GM19395 (cell line): Measurements from ENCODE around the gene MACROH2A1.

Experiments
- ATAC-seq: cut with Tn5 transposase; IDR thresholded peaks from one replicate; pipeline ENCODE4 v1.9.1; 2021; ENCODE audit warnings: mild to moderate bottlenecking, moderate library complexity; ENCODE audit not compliant: unreplicated experiment

The MACROH2A1 gene

DNA sequence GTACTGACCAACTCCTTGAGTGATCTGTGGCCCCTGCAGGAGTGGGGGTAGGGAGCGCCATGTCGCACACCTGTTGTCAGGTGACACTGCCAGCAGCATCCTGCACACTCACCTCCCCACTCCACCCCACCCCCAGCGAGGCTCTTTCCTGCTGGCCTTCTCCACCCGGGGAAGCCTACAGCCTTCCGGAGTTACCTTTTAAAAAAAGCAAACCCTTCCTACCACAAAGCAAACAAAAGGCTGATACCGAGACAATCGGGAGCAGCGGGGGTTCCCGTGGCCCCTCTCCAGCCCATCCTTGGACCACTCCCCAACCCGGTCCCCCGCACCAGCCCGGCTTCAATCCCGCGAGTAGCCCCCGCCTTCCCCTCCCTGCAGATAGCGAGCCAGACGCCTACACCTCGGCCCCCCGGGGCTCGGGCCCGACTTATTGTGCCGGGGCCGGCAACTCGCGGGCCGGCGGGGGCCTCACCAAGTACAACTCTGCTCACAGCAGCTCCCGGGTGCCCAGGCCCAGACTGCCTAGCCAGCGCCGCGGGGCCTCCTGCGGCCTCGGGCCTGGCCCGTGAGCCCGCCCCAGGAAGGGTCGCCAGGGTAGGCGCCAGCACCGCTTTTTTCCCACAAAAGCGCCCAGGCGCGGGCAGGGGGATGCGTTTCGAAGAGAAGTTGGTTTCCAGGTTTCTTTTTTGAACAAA is 724 bp downstream of the MACROH2A1 start:
- ATAC-seq = peak; percentile 39

DNA sequence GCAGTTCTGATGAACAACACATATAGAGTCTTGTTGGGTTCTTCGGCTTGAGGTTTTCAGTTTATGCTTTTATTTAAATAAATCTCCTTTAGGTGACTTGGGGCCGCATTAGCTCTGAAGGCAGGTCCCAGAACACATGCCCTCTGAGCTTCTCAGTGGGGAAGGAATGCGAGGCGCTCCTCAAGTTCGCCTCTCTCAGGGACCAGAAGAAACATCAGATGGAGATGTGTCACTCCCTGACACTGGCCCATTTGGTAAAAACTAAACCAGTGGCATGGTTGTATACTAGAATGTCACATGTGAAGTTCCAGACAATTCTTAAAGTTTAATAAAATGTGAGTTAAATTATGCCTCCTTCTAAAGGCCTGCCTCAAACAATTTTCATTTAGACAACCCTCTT is 1.9 kb downstream of the MACROH2A1 start:
- no peak for ATAC-seq

DNA sequence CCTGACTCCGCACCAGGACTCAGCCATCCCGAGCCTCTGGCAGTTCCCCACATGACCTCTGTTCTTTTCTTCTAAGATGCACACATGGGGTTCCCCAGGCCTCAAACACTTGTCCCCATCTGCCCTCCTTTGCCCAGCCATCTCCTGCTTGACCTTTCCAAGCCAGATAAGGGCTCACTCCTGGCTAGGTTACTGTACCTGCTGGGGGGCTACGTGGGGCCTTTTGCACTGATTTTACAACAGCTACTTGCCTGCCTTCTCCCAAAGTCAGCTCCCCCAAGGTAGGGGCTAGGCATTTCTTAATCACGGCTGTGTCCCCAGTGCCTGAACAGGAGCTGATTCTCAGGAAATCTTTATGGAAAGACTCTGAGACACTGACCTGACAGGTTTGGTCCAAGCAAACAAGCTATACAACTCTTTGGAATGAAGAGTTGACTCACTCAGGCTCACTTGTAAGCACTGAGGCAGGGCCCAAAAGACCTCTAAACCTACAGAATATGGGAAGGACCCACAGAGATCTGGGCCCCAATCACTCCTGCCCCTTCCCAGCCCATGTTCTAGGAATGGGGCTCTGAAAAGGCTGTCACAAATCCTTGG is 2.5 kb downstream of the MACROH2A1 start:
- ATAC-seq = no peak

DNA sequence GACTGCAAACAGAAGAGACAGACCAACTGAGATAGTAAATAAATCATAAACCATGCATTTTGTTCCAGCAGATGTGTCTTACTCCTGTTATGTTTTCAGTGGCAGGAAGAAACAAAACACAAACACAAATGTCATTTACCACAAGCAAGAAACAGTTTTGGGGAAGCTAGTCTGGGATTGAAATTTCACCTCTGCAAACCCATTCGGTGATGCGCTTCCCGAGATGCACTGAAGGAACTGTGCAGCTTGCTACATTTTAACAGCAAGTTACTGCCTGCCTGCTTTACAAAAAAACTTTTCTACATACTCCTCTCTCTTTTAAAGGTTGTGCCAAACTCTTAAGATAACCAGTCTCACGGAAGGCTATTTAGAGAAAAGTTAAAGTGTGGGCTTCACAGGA is 3.2 kb downstream of the MACROH2A1 start:
- ATAC-seq = no peak

DNA sequence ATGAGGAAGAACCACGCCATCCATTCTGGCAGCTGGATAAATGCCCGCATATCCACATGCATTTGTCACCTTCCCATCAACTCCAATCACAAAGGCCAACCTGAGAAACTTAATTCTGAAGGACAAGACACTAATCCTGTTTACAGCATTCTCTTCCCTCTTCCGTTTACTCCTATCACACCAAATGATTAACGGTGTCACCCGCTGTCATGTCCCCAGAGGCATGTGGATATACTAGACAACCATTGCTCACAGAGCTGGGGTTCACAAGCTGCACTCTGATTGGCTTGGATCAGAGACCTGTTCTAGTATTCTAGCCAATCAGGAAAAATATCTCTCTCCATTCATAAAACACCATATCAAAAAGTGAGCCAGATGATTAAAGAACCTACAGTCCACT is 3.6 kb downstream of the MACROH2A1 start:
- no peak for ATAC-seq

DNA sequence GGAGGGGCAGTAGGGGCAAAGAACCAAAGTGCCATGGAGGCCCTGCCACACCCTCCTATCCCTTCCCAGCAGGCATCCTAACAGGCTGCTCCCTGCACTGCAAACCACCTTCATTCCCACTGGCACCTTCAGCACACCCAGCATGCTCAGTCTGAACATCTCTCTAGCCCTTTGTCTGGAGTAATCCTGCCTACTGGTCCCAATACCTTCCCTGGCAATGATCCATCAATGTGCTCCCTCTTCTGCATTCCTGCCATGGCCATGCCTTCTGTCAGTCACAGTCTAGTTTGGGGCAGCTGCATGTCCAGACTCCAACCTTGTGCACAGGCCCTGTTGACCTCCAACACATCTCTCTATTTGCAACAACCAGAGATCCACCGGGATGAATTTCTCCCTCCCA is 4.9 kb downstream of the MACROH2A1 start:
- no peak for ATAC-seq

DNA sequence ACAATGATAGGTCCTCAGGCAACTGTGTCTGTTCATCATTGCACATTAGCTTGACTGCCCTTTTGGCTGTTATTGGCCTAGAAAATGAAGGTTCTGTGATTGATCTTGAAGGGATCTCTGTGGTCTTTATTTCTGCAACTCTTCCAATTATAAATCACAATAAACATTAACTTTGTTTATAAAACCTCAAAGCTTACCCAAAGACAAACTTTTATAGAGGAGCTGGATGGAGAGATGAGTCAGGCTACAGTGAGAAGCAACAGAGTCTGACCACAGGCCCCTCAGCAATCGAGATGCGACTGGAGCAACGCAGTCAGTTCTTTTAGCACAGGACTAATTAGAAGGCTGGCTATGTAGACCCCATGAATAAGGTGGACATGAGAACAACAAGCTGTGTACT is 5.3 kb downstream of the MACROH2A1 start:
- no peak for ATAC-seq

DNA sequence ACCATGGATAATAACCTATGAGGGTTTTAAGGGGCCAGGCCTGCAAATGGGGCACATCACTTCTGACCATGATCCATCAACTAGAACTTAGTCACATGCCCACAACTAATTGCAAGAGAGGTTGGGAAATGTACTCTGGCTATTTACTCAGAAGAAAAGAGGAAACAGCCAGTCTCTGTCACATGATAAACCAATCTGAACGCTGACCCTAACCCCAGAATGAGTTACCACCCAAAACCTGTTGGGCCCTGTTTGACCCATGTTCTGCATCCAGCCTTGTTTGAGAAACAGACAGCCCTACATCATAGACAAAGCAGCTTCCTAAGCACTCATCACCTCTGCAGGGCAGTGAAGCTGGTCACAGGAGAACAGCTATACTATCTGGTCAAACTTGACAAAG is 5.8 kb downstream of the MACROH2A1 start:
- no peak for ATAC-seq

DNA sequence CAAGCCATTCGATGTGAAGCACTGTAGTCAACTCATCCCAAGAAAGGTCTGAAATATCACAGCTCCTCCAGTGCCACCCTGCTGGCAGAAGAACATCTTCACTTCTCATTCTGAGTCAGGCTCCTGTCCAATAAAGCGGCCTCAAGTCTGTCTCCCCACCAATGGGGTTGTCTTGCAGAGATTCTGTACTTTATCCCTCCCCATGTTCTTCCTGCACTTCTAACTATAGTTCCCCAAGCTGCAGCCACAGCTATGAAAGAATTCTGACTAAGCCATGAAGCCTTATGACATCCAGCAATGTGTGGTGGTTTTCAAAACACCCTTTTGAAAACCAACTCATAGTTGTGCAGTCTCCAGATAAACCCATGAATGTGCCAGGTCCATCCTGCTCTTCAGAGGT is 6.8 kb downstream of the MACROH2A1 start:
- no peak for ATAC-seq

DNA sequence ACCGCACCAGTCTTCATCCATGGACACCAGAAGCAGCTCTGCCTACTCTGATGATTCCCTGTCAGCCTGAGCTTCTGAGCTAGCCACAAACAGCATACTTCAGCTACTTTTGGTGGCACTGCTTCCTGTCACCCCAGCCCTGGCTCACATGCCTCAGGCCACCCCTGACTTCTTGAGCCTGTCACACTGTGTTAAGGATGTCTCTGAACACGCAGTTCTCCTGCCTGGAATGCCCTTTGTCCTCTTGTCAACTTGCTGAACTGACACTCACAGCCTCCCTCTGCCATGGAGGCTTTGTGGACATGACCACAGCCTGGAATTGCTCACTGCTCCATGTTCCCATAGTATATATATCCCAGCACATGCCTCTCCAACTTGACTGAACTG is 7.2 kb downstream of the MACROH2A1 start:
- no peak for ATAC-seq

DNA sequence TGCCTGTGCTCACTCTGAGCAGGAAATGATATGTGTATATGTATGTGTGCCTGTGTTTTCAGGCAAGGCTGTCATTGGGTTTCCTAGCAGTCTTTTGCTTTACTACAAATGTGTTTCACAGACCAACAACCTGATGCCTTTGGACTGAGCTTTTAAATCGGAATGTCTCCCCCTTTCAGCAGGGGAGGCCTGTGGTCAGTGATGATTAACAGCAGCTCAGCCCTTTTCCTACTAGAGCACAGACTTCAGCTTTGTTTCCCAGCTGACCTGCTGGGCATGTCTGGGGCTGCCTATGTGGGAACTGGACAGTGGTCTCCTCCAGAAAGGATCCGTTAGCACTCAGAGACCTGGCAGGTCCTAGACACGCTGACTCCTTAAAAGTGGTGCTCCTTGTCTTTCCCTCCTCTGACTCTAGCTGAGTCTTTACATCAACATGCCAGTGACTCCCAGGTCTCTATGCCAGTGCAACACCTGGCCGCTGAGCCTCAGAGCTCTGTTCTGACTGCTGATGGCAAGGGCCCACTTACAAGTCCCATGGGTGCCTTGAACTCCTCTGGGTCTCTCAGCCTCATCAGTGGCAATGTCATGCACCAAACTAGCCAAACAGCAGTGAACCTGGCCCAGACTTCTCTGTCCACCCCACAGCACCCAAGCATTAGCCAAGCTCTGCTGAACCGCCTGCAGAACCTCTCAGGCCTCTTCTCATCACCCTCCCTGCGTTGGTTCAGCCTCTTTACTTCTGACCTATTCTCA is 7.7 kb downstream of the MACROH2A1 start:
- no peak for ATAC-seq

DNA sequence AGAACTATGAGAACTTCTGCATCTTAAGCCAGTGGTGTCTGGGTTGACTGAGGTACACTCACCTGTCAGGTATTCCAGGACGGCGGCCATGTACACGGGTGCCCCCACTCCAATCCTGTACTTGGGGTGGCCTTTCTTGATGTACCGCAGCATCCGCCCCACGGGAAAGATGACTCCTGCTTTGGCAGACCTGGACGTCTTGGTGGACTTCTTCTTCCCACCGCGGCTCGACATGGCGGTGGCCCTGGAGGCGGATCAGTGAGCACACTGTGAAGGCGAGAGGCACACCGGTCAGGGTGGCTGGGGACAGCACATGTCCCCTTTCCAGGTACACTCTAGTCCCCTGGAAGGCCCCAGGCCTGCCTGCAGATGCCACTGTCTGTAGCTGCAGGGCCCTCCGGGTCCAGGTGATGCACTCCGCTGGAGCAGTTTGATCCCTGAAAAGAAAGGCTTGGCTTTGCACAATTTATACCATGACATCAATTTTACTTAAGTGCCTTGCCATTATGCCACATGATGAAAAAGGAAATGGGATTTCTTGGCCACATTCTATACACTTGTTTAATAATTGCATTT is 10.1 kb downstream of the MACROH2A1 start:
- ATAC-seq = no peak

DNA sequence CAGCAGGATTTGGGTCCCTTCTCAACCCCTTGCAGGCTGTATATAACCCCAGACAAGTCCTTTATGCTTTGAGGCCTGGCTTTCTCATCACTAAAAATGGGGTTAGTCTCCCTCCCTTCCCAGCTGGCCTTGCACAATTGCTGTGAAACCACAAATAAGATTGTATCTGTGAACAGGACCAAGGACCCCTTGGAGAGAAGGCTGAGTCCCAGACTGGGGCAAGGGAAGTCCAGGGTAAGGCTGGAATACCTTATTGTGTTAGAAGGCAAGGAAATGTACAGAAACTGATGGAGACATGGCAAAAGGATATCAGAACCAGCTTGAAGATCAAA is 11.4 kb downstream of the MACROH2A1 start:
- no peak for ATAC-seq

DNA sequence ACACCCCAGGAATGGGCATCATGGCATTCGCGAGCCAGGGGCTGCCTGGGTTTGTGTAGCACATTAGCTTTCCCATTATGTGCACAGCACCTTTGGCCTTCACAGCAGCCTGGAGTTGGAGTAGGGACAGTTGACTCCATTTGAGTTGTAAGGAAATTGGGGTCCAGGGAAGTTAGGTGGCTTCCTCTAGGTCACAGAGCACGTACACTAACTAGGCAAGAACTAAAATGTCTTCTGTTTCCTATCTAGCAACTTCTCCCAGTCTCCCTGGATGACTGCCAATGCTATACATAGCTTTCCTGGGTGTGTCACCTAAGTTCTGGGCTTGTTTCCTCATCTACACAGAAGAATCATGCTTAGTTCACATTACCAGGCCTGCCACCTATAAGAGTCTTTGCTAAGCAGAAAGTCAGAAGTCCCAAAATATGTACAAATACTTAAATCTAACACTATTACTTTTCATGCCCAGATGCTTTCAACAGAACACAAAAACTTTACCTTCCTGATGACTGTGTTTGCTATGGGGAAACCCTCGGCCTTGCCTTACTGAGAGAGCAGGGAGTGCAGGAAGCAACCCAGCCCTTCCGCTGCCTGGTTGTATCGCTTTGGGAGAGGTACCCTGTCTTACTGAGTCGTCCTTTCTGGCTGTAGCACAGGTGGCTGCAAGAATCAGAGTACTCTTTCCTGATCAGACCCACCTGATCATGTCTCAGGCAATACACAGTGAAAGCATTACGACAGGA is 12.0 kb downstream of the MACROH2A1 start:
- ATAC-seq = no peak

DNA sequence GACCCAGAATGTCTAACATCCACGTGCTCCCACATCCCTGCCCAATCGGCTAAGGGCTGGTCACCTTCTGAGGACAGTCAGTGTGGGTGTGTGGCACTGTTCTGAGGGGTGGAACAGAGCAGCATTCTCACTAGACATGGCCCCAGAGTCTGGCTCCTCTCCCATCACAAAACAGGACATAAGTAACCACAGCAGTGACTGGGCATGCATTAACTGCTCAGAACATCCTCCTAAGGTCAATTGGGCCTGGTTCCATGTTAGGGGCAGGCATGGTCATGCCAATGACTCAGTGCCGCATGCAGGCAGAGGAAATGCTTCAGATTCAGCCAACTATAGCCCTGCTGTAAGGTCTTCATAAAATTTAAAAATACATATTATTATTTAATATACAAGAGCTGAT is 12.9 kb downstream of the MACROH2A1 start:
- no peak for ATAC-seq

DNA sequence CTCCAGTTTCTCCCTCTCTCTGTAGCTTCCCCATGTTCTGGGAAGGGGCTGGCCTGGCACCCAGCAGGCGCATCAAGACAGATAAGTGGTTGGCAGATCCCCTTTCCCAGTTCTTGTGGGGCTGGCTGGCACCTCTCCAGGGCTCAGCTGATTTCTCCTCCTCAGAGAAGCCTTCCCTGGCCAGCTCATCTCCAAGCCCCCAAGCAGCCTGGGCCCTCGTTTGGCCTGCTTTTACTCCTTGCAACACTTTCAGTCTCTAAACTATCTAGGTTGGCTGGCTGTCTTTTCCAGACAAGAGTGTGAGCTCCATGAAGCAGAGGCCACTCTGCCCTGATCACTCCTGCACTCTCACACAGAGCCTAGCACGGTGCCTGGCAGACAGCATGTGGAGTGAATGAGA is 13.5 kb downstream of the MACROH2A1 start:
- ATAC-seq = no peak

DNA sequence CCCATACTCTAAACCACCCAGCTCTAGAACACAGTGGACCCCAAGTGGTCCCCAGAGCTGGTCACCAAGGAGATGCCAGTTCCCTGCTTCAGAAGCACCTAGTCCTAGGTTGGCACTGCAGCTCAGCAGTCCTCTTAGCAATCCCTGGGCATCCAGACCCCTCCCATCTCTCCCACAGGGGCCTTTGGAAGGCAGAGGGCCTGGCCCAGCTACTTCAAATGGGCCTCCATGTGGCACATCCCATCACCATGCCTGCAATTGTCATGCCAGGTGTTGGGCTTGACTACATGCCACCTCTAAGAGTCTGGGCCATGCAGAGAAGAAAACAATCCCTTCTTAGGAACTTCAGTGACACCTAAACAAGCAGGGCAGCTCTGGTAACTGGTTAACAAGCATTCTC is 14.1 kb downstream of the MACROH2A1 start:
- ATAC-seq = no peak

DNA sequence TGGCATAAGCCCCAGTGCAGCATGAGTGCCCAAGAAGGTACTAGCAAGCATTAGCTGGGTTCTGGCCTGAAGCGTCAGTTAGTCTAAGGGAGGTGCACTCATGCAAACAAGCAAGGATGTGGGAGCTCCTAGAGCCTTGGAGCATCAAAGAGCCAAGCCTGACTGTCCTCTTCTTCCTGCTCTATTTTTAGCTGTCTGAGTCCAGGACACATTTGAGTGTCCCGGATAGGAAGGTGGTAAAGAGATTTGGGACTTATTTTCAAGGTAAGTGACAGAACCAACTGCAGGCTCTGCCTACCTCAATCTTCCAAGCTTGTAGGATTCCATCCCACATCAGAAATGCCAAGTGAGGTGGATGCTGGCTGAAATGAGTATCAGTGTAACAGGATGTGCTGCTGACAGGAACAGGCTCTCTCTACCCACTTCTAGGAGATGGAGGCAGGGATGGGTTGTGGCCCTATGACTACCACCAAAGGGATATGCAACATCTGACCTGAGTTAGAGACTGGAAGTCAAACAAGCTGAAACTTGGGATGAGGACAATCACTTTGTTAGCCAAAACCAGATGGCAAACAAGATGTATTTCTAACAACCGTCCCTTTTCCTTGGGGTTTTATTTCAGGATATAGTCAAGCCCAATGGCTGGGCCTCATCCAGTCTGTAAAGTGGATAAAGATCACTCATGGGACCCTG is 15.1 kb downstream of the MACROH2A1 start:
- no peak for ATAC-seq

DNA sequence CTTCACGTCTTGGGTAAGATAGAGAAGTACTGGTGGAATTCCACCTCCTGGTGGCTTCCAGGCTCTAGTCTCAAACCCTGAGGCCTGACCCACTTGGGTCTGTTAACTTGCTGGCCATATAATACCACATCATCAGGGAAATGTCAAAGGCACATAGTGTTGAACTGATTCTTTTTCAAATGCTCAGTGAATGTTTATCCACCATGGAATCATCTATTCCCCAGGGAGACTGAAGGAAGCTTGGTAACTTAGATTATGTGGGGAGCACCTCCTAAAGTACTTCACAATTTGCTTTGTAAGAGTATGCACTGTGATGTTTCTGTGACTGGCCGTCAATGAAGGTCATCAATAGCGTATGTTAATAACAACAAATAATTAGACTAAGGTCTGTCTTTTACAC is 16.1 kb downstream of the MACROH2A1 start:
- ATAC-seq = no peak

DNA sequence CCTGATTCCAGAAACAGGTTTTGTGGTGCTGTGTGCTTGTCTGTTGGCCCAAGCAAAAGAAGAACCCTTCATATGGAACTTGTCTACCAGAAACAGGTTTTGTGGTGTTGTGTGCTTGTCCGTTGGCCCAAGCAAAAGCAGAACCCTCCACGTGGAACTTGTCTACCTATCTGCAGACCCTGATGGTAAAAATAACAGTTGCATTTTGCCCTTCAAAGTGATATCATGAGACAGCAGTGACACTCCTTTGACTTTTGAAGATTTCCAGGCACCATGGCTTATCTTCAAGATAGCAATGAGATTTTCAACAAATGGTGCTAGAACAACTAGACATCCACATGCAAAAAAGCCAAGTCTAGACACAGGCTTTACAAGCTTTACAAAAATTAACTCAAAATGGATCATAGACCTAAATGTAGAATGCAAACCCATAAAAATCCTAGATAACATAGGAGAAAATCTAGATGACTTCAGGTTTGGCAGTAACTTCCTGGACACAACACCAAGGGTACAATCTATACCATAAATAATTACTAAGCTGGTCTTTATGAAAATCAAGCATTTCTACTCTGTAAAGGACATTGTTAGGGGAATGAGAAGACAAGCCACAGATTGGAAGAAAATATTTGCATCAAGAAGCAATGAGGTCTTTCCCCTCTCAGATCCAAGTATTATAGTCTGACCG is 16.8 kb downstream of the MACROH2A1 start:
- no peak for ATAC-seq
